Measurements from ENCODE around the gene GLI3.

GRCh38 chr7:41970941-41971340 is 266.1 kb downstream of the GLI3 start:
- no peak for TF ChIP-seq REST (IDR thresholded peaks at IDR 0.05; ENCODE audit: insufficient read depth in 1 of 2, low read depth in 2 of 2, low read length in 2 of 2)
- TF ChIP-seq POLR2AphosphoS5 (IDR thresholded peaks at IDR 0.05; ENCODE audit: low read depth, low read length): no peak
